Uterus (tissue), 4 donors: Measurements from ENCODE around the gene NOL12. TPM values are rescaled to one million over a fixed set of nuclear protein-coding genes. Genes with fewer than 3 reads are reported as not detected.
"Not testable (repeated sequence)": the region's sequence is repeated elsewhere in the genome, so short reads cannot be mapped to it uniquely, and the experiment has no call there.

ENCODE experiments used
- DNase-seq, 2 donors: peaks; one replicate each; pipeline ENCODE4 v3.0.0-alpha.2; 2019 to 2020
- H3K27ac ChIP-seq, 2 donors: fragments of 200-600 bp; sonication (generic); 1 replicate in 1 of 2; 2 replicates in 1 of 2; pipeline ENCODE4 v1.5.1; 2016 to 2018
- H3K27me3 ChIP-seq, 2 donors: fragments of 200-600 bp; sonication (generic); one replicate each; pipeline ENCODE4 v1.5.1; 2018 to 2019; ENCODE audit warnings: control low read depth in 1 of 2
- H3K36me3 ChIP-seq, 2 donors: fragments of 200-600 bp; sonication (generic); one replicate each; pipeline ENCODE4 v1.5.1; 2019; ENCODE audit warnings: control low read depth in 1 of 2
- H3K4me1 ChIP-seq, 2 donors: fragments of 200-600 bp; sonication (generic); one replicate each; pipeline ENCODE4 v1.5.1; 2018 to 2019; ENCODE audit warnings: control low read depth in 1 of 2
- H3K4me3 ChIP-seq, 2 donors: fragments of 200-600 bp; sonication (generic); 1 replicate in 1 of 2; 2 replicates in 1 of 2; pipeline ENCODE4 v1.5.1; 2018 to 2019; ENCODE audit warnings: mild to moderate bottlenecking in 1 of 2
- H3K9me3 ChIP-seq, 2 donors: fragments of 200-600 bp; sonication (generic); one replicate each; pipeline ENCODE4 v1.5.1; 2019; ENCODE audit warnings: control low read depth in 1 of 2
- POLR2A ChIP-seq, 2 donors: fragments of 450-650 bp; IDR thresholded peaks; one replicate each; pipeline ENCODE4 v1.6.1; 2016; ENCODE audit warnings: antibody characterized with exemption in 2 of 2, mild to moderate bottlenecking in 1 of 2, moderate library complexity in 1 of 2
- intact Hi-C: fragments of 100-400 bp; cut with DNase I; formaldehyde crosslinking; loops from one replicate; pipeline ENCODE4 v1.15.1; 2023; ENCODE audit warnings: low total_unique reads
- total RNA-seq, 4 donors: library from RNA; depleted of rRNA in 3 of 4; stranded (reverse); fragments of >200 nt in 3 of 4; gene quantifications; one replicate each; pipeline versions ENCODE4 v1.1.0 to v1.2.4, GENCODE V29; 2014 to 2023
- TF ChIP-seq, protein P1 (sequence below), 4 experiments: fragments of 200-600 bp in 2 of 4; fragments of 450-650 bp in 2 of 4; sonication (generic) in 2 of 4; IDR thresholded peaks; one replicate each; pipeline ENCODE4 v1.5.1; 2016 to 2019; ENCODE audit warnings: antibody characterized with exemption in 4 of 4, mild to moderate bottlenecking in 2 of 4, moderate library complexity in 1 of 4
- donor health status: DM: yes; HTN: yes; CAD: no.

Gene NOL12
- total RNA-seq, 4 donors from 2014 or later = 11.8 to 74.3 (median 20.9) TPM

DNA sequence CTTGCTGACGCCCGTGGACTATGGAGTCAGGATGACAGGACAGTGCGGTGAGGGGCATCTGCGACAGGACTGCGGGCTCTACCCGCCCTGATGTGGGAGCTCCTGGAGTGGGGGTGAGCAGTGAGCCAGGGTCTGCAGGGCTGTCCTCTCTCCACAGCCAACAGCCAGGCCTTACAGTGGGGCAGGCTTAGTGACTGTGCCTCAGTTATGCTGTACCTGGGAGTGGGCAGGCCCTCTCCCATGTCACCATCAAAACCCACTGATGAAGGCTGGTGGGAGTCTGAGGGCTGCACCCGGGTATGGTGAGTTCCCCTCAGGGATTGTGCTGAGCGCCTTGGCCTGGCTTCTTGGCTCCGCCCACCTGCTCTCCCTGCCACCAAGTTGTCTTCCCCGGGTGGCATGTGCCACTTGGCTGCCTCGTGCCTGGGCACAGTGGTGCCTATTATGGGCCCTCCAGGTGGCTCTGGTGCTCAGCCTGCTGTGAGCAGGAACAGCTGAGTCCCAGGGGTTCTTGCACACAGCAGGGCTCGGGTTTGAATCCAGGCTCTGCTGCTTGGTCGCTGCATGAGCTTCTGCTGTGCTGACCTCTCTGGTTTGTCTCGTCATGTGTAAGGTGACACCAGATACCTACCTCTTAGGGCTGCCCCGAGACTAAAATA, 6.6 kb downstream of the NOL12 start:
- H3K36me3 ChIP-seq = no peaks in the 10 kb centered on the region
- no peak for TF ChIP-seq POLR2A (IDR thresholded peaks at IDR 0.05)
- TF ChIP-seq, protein P1, sequence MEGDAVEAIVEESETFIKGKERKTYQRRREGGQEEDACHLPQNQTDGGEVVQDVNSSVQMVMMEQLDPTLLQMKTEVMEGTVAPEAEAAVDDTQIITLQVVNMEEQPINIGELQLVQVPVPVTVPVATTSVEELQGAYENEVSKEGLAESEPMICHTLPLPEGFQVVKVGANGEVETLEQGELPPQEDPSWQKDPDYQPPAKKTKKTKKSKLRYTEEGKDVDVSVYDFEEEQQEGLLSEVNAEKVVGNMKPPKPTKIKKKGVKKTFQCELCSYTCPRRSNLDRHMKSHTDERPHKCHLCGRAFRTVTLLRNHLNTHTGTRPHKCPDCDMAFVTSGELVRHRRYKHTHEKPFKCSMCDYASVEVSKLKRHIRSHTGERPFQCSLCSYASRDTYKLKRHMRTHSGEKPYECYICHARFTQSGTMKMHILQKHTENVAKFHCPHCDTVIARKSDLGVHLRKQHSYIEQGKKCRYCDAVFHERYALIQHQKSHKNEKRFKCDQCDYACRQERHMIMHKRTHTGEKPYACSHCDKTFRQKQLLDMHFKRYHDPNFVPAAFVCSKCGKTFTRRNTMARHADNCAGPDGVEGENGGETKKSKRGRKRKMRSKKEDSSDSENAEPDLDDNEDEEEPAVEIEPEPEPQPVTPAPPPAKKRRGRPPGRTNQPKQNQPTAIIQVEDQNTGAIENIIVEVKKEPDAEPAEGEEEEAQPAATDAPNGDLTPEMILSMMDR (IDR thresholded peaks at IDR 0.05) = no peak
- intact Hi-C loops = no loop called here

GRCh38 chr22:37694131-37694530, 8.0 kb downstream of the NOL12 start:
- H3K4me1 ChIP-seq, H3K9me3 ChIP-seq, H3K27ac ChIP-seq, H3K27me3 ChIP-seq, DNase-seq, H3K36me3 ChIP-seq, intact Hi-C loops, H3K4me3 ChIP-seq: not testable (repeated sequence)

More for the DNA sequence above, 6.6 kb downstream of the NOL12 start:
- H3K27ac ChIP-seq = no peak overlapping the region
- H3K4me3 ChIP-seq = no peak overlapping the region
- no peak for DNase-seq
- no peaks in the 10 kb centered on the region for H3K9me3 ChIP-seq
- peaks cover 0 to 3% of the 10 kb centered on the region in 2 donors for H3K4me1 ChIP-seq
- H3K27me3 ChIP-seq = no peaks in the 10 kb centered on the region

DNA sequence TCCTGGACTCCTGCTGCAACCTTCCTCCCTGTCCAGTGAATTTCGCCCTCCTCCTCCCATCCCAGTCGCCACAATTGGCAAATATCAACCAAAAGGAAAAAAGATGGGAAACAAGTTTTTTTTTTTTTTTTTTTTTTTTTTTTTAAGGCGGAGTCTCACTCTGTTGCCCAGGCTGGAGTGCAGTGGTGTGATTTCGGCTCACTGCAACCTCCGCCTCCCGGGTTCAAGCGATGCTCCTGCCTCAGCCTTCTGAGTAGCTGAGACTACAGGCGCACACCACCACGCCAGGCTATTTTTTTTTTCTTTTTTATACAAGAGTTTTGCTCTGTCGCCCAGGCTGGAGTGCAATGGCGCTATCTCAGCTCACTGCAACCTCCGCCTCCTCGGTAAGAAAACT, 10.1 kb downstream of the NOL12 start:
- intact Hi-C loops, H3K4me3 ChIP-seq: not testable (repeated sequence)
- peak overlapping the region in 1 of 2 donors; percentile 61 for H3K27ac ChIP-seq

GRCh38 chr22:37696657-37697537, 10.8 kb downstream of the NOL12 start, which contains the start of gene TRIOBP:
TSS of gene TRIOBP (plus strand) at chr22:37697048. CDS start at chr22:37701366, 4,318 bp downstream.
- intact Hi-C loops = no loop called here
- Histone ChIP-seq H3K4me3 (no peak within 1 kb of the TSS), H3K27me3 (no peaks in the 10 kb centered on the region), H3K9me3 (no peaks in the 10 kb centered on the region), H3K36me3 (no peaks in the 10 kb centered on the region), H3K4me1 (peaks cover 0 to 3% of the 10 kb centered on the region in 2 donors), H3K27ac (peak within 1 kb of the TSS in 1 of 2 donors; percentile 61)
- DNase-seq = peak; percentile 91 to 94
- TF ChIP-seq, protein P1 (IDR thresholded peaks at IDR 0.05) = peak; percentile 21 to 67 (median 58)
- TF ChIP-seq POLR2A (IDR thresholded peaks at IDR 0.05) = no peak

More for the DNA sequence above, 10.1 kb downstream of the NOL12 start:
- not testable (repeated sequence) for H3K4me1 ChIP-seq, H3K9me3 ChIP-seq, H3K27me3 ChIP-seq, H3K36me3 ChIP-seq, DNase-seq

- no peaks in the 10 kb centered on the region for H3K27me3 ChIP-seq
- H3K36me3 ChIP-seq = no peaks in the 10 kb centered on the region
- DNase-seq = no peak
- no peaks in the 10 kb centered on the region for H3K9me3 ChIP-seq
- peak overlapping the region in 1 of 2 donors; percentile 61 for H3K27ac ChIP-seq
- no peak overlapping the region for H3K4me3 ChIP-seq
- intact Hi-C loops = no loop called here
- H3K4me1 ChIP-seq = peaks cover 0 to 3% of the 10 kb centered on the region in 2 donors
- TF ChIP-seq, protein P1 (IDR thresholded peaks at IDR 0.05) = no peak
- no peak for TF ChIP-seq POLR2A (IDR thresholded peaks at IDR 0.05)
Measured at GRCh38 chr22:37697538-37697835, 11.3 kb downstream of the NOL12 start.
